Endothelial cell of umbilical vein (primary cell): Measurements from ENCODE around the gene SH3D19.

ENCODE experiments used
- EZH2 ChIP-seq: IDR thresholded peaks from 2 replicates; pipeline ENCODE4 v1.6.1; 2012; ENCODE audit warnings: borderline replicate concordance, low read depth, mild to moderate bottlenecking, moderate library complexity, low read length, inconsistent platforms; ENCODE audit not compliant: severe bottlenecking
- FOS ChIP-seq: IDR thresholded peaks from 2 replicates; pipeline ENCODE4 v1.6.1; 2011; ENCODE audit warnings: mild to moderate bottlenecking, low read length, moderate library complexity, borderline replicate concordance; ENCODE audit not compliant: insufficient read depth
- GATA2 ChIP-seq: IDR thresholded peaks from 2 replicates; pipeline ENCODE4 v1.7.0; 2011; ENCODE audit warnings: low read depth, mild to moderate bottlenecking, moderate library complexity, mixed read lengths, low read length; ENCODE audit not compliant: insufficient read length, insufficient read depth
- JUN ChIP-seq: IDR thresholded peaks from 2 replicates; pipeline ENCODE4 v1.6.1; 2011; ENCODE audit warnings: borderline replicate concordance, low read depth; ENCODE audit not compliant: insufficient read length, insufficient read depth
- MYC ChIP-seq: IDR thresholded peaks from one replicate; pipeline ENCODE4 v1.6.1; 2011; ENCODE audit warnings: mild to moderate bottlenecking, low read depth, low read length
- POLR2A ChIP-seq: IDR thresholded peaks from 2 replicates; pipeline ENCODE4 v1.6.1; 2012; ENCODE audit warnings: low read depth, mild to moderate bottlenecking, control low read depth, low read length
- POLR2AphosphoS5 ChIP-seq: IDR thresholded peaks from 2 replicates; pipeline ENCODE4 v1.6.1; 2012; ENCODE audit warnings: low read depth, mild to moderate bottlenecking, control low read depth, low read length, moderate library complexity; ENCODE audit not compliant: insufficient read depth
- TF ChIP-seq, protein P1 (sequence below), 2 donors: IDR thresholded peaks; 1 replicate in 1 of 2; 2 replicates in 1 of 2; pipeline ENCODE4 v1.5.1; 2011; ENCODE audit warnings: low read length in 2 of 2, mild to moderate bottlenecking in 2 of 2, moderate library complexity in 2 of 2, control low read depth in 1 of 2, inconsistent platforms in 1 of 2, low read depth in 1 of 2; ENCODE audit not compliant: insufficient read depth in 1 of 2; ENCODE audit errors: extremely low read depth in 1 of 2
- TF ChIP-seq, protein P2 (sequence below): IDR thresholded peaks from 2 replicates; pipeline ENCODE4 v1.6.1; 2011; ENCODE audit not compliant: insufficient read depth, insufficient read length

DNA sequence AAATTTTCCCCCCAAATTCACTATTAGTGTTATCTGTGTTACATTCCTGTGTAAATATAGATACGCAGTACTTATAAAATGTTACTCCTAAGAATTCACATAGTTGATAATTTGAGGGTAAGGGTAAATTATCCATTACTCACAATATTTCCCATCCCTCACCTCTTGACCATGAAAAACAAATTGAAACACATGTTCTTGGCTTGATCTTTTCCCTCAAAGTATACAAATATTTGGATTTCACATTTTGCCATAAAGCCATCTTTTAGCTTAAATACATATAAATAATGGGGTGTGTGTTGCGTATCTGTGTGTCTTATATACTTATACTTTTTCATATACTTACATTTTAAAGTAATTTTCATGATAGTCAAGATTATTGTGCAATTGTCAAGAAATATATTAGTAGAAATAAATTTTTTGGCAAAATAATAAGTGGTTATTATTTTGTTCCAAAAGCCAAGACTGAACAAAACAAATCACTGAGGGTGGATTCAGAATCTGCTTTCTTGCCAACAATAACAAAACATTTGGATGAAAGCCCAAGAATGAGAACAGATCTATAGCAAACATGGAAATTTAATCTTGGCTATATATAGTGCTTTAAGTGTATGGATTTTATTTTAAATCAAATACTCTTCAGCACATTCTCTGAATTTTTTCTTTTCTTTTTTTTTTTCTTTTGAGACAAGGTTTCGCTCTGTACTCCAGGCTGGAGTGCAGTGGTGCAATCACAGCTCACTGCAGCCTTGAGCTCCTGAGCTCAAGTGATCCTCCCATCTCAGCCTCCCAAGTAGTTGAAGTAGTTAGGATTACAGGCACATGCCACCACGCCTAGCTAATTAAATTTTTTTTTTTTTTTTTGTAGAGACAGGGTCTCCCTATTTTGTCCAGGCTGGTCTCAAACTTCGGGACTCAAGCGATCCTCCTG lies 97.0 kb downstream of the SH3D19 start:
- TF ChIP-seq, protein P1, sequence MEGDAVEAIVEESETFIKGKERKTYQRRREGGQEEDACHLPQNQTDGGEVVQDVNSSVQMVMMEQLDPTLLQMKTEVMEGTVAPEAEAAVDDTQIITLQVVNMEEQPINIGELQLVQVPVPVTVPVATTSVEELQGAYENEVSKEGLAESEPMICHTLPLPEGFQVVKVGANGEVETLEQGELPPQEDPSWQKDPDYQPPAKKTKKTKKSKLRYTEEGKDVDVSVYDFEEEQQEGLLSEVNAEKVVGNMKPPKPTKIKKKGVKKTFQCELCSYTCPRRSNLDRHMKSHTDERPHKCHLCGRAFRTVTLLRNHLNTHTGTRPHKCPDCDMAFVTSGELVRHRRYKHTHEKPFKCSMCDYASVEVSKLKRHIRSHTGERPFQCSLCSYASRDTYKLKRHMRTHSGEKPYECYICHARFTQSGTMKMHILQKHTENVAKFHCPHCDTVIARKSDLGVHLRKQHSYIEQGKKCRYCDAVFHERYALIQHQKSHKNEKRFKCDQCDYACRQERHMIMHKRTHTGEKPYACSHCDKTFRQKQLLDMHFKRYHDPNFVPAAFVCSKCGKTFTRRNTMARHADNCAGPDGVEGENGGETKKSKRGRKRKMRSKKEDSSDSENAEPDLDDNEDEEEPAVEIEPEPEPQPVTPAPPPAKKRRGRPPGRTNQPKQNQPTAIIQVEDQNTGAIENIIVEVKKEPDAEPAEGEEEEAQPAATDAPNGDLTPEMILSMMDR (IDR thresholded peaks at IDR 0.05; ENCODE audit: extremely low read depth in 1 of 2, insufficient read depth in 1 of 2, low read depth in 1 of 2, low read length in 2 of 2) = no peak
- no peak for TF ChIP-seq POLR2A
- no peak for TF ChIP-seq POLR2AphosphoS5
- TF ChIP-seq, protein P2, sequence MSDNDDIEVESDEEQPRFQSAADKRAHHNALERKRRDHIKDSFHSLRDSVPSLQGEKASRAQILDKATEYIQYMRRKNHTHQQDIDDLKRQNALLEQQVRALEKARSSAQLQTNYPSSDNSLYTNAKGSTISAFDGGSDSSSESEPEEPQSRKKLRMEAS = no peak
- no peak for TF ChIP-seq EZH2
- no peak for TF ChIP-seq JUN
- TF ChIP-seq GATA2 = no peak
- no peak for TF ChIP-seq MYC
- TF ChIP-seq FOS = no peak
